ENCODE measurements around the gene NR2F6. TPM values are rescaled to one million over a fixed set of nuclear protein-coding genes. Genes with fewer than 3 reads are reported as not detected.
A peak's percentile ranks its signal among the peaks of the same experiment; 100 is the strongest.
"Not testable (repeated sequence)": the region's sequence is repeated elsewhere in the genome, so short reads cannot be mapped to it uniquely, and the experiment has no call there.

NR2F6 gene
- 50.5 TPM for total RNA-seq
- long read RNA-seq, transcript NR2F6-201 (4 exons, 2,404 nt): major isoform, 258 of 276 reads
- long read RNA-seq, partial matches to known transcripts: 14 of 276 reads
- long read RNA-seq, other reads (novel, unspliced or antisense): 4 of 276 reads

DNA sequence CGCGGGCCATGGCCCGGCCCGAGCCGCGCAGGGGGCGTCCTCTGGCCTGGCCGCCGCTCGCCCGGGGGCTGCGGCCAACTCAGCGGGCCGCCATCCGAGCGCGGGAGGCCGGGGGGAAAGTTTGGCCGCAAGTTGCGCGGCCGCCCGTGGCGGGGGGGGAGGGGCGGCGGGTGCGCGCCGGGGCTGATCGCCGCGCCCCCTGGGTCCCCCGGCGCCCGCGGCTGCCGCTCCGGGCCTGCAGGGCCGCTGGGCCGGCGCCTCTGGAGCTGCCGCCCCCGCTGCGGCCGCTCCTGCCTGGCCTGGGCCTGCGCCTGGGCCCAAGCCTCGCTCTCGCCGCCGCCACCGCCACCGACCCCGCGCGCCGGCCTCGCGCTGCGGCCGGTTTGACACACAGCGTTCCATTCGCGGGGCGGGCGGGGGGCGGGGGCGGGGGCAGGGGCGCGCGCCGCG is at the start of gene NR2F6:
TSS of gene NR2F6 (minus strand) at position 385 of the 450 bp plus-strand sequence. CDS start 699 bp downstream, outside the sequence.
- DNase-seq (ENCODE audit: low spot score): no peak
- intact Hi-C loops (cut with DNase I): loop anchor here (10.0 kb wide), 1 partner anchor 111 kb away; no protein-coding TSS in a partner anchor

DNA sequence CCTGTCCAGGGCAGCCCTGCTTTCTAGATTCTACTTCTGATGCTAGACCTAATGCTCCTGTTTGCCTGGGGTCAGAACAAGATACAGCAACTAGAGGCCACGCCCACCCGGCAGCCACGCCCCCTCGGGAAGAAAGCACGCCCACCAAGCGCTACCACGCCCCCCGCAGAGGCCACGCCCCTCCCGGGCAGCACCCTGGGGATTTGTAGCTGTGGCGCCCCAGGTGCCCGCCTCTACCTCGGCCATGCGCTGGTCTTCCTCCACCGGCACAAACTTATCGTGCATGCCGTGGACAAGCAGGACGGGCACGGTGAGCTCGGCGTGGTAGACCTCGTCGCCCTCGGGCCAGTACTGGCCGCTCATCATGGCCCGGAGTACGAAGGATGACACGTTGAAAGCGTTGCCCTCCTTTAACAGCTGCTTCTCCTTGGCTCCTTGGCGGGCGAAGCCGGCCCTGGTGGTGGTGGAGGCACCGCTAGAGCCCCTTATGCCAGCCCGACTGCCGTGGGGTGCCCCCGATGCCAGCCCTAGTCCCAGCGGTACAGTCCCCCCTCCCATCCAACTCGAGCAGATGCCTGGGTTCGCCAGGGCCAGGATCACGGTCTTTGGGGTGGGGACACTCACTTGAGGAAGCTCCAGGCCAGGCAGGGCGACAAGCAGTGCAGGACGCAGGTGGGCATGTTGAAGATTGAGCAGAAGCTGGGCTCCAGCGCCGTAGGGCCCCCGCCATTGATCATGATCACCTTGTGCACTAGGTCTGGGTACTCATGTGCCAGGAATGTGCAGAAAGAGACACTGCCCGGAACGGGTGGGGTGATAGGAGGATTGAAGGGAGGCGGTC is 48.6 kb upstream of the NR2F6 start:
- intact Hi-C loops (cut with DNase I): no loop called here
- no peak for DNase-seq (ENCODE audit: low spot score)

DNA sequence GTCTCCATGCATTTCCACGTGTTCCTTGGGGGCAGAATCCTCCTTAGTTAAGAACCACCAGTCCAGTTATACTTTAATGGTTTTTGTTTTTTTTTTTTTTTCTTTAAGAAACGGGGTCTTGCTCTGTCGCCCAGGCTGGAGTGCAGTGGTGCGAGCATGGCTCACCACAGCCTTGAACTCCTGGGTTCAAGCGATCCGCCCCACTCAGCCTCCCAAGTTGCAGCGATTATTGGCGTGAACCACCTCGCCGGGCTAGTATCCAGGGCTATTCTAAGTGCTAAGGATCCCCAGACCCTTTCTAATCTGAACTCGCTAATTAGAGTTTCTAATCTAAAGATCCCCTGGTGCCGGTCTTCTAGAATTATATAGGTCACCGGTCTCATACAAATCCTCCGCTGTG is 47.9 kb upstream of the NR2F6 start:
- intact Hi-C loops (cut with DNase I): no loop called here
- DNase-seq (ENCODE audit: low spot score): no peak

DNA sequence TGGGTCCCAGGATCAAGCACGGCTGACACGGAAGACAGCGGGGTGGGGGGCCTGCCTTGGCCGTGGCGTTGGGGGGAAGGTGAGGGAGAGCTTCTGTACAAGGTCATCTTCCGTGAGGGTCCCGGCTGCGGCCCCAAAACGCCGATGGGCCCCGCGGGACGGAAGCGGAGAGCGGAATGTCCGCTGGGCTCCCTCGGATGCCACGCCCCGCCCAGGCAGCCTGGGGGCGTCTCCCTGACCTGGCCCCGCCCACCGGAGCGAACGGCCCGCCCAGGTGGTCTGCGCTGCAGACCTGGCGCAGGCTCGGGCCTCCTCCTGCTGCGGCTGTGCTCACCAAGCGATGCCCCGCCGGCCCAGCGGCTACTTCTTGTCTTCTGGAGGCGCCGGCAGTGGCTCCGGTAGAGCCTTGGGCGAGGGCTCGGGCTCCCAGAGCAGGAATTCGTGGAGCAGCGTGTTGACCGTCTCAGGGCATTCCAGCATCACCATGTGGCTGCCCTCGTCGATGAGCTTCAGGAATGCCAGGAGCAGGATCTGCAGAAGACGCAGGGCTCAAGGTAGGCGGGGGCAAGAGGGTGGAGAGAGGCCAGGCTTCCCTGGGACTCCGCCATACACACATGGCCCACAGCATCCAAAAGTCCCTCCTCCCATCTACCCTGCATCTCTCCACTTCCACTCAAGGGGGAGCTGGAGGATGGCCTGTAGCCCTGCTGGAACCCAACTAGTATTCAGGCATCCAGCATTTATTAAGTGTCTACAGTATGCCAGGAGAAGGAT is 46.8 kb upstream of the NR2F6 start:
- DNase-seq (ENCODE audit: low spot score): peak; percentile 82
- intact Hi-C loops (cut with DNase I): loop anchor here (1.0 kb wide), 1 partner anchor 94 kb away; no protein-coding TSS in a partner anchor

DNA sequence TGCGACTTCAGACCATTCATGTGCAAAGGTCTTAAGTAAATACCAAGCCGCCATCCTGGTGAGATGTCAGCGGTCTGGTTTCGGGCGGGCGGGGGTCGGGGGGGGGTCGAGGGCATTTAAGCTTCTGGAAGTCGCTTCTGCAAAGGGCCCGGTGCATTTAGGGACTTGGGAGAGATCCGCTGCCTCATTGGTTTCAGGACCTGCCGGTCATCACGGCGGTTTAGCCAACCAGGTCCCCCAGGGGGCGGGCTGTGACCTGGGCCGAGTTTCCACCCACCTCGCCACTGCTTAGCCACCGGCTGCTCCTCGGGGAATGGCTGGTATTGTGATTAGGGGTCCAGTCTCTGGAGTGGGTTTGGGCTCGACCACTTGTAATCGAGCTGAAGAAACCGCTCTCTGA is 43.8 kb upstream of the NR2F6 start:
- peak; percentile 88 for DNase-seq (ENCODE audit: low spot score)
- intact Hi-C loops (cut with DNase I): no loop called here

DNA sequence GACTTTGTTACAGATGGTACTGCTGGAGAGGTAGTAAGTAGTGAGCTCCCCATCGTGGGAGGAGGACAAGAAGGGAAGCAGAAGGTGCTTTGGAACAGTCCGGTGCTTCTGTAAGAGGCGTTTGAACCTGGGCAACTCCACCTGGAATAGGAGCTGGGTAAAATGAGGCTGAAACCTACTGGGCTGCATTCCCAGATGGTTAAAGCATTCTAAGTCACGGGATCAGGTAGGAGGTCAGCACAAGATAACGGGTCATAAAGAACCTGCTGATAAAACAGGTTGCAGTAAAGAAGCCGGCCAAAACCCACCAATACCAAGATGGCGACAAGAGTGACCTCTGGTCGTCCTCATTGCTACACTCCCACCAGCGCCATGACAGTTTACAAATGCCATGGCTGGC is 41.0 kb upstream of the NR2F6 start:
- intact Hi-C loops (cut with DNase I): no loop called here
- DNase-seq (ENCODE audit: low spot score): no peak

DNA sequence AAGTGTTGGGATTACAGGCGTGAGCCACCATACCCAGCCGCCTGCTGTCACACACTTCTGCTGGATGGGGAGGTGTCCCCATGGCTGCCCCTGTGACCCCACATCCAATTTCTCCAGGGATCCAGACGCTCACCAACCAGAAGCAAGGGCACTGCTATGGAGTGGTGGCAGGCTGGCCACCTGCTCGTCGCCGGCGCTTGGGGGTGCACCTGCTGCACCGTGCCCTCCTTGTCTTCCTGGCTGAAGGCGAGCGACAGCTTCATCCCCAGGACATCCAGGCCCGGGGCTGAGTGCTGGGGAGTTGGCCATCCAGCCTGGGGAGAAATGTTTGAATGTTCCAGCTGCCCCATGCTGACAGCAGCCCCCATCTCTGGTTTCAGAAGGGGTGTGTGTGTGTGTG is 40.5 kb upstream of the NR2F6 start:
- intact Hi-C loops (cut with DNase I): no loop called here
- DNase-seq (ENCODE audit: low spot score): no peak

DNA sequence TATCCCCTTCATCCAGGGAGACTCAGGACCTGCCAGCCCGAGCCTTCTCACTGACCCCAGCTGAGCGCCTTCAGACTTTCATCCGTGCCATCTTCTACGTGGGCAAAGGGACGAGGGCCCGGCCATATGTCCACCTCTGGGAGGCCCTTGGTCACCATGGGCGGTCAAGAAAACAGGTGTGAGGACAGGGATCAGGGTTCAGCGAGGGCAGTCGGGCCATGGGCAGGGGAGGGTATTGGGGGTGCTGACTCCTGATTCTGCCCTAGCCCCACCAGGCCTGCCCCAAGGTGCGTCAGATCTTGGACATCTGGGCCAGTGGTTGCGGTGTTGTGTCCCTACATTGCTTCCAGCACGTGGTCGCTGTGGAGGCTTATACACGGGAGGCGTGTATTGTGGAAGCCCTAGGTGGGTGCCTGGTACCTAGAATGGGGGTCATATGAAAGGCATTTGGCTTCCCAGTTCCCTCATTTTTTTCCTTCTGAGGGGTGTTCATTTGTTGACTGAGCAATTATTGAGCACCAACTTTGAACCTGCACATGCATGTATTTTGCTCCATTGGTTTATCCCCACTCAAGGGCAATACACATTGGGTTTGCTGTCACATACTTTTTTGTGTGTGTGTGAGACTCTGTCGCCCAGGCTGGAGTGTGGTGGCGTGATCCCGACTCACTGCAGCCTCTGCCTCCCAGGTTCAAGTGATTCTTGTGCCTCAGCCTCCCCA is 39.9 kb upstream of the NR2F6 start:
- intact Hi-C loops (cut with DNase I): no loop called here

DNA sequence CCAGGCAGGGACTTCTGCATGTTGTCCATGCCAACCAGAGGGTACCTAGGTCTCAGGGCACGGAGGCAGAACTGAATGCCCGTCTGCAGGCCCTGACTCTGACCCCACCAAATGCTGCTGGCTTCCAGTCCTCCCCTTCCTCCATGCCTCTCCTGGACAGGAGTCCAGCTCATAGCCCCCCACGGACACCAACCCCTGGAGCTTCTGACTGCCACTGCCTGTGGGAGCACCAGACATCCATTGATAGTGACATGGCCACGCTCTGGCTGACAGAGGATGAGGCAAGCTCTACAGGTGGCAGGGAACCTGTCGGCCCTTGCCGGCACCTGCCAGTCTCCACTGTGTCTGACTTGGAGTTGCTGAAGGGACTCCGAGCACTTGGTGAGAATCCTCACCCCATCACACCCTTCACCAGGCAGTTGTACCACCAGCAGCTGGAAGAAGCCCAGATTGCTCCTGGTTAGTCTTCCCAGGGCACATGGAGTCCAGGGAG is 37.8 kb upstream of the NR2F6 start:
- intact Hi-C loops (cut with DNase I): loop anchor here (2.0 to 5.0 kb wide), 2 partner anchors 217 to 511 kb away; no protein-coding TSS in a partner anchor
- DNase-seq (ENCODE audit: low spot score): no peak

More for the DNA sequence above, 39.9 kb upstream of the NR2F6 start:
- no peak for DNase-seq (ENCODE audit: low spot score)

DNA sequence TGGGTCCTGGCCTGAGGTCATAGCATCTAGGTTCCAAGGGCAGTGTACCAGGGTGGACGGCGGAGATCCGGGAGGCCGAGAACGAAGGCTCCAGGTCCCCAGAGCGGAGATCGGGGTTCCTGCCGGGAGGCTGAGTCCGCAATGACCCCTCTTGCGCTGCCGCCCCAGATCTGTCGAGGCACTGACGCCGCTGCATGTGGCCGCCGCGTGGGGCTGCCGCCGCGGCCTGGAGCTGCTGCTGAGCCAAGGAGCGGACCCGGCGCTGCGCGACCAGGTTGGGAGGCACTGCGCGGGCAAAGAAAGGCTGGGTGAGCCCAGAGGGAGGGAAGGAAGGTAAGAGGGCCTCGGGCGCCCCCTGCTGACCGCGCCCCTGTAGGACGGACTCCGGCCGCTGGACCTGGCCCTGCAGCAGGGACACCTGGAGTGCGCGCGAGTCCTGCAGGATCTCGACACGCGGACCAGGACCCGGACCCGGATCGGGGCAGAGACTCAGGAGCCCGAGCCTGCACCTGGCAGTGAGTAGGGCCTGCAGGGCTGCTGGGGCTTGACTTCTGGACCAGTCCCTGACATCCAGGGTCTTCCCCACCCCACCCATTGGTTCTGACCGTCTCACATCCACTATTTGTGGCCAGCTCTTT is 36.9 kb upstream of the NR2F6 start:
- peak; percentile 93 for DNase-seq (ENCODE audit: low spot score)

DNA sequence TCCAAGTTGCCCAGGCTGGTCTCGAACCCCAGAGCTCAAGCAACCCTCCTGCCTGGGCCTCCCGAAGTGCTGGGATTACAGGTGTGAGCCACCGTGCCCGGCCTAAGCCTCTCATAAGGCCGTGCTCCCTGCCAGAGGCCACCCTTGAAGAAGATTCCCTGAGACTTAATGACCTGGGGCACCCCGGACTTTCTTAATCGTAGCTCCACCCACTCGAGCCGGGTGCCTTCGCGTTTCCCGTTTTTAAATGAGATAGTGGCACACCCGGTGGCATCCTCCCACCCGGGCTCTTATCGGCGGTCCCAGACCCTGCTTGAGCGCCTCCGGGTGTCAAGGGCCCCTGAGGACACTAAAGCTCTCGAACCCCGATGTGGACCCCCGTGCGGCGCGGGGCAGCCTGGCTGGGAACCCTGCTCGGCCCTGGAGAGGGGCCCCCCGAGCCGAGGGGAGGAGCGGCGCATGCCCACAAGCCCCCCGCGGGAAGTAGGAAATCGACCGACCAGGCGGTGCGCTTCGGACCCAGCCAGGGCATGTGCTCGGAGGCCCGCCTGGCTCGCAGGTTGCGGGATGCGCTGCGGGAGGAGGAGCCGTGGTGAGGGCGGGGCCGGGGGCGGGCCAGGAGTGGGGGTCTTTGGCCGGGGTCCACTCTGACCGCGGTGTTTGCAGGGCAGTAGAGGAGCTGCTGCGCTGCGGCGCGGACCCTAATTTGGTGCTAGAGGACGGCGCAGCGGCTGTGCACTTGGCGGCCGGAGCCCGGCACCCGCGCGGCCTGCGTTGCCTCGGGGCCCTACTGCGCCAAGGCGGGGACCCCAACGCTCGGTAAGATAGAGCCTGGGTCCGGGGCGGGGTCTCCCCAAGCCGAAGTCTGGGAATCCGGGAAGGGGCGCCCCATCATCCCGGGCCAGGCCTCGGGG is 35.9 kb upstream of the NR2F6 start, which contains the start of gene ANKLE1:
TSS of gene ANKLE1 (plus strand) at position 511 of the 914 bp plus-strand sequence. CDS start at position 531, 20 bp downstream.
- DNase-seq (ENCODE audit: low spot score): peak; percentile 82
- intact Hi-C loops (cut with DNase I): loop anchor here (1.0 to 5.0 kb wide), 3 partner anchors 76 to 509 kb away; no protein-coding TSS in a partner anchor

More for the DNA sequence above, 36.9 kb upstream of the NR2F6 start:
- intact Hi-C loops (cut with DNase I): loop anchor here (1.0 to 5.0 kb wide), 3 partner anchors 77 to 510 kb away; no protein-coding TSS in a partner anchor

DNA sequence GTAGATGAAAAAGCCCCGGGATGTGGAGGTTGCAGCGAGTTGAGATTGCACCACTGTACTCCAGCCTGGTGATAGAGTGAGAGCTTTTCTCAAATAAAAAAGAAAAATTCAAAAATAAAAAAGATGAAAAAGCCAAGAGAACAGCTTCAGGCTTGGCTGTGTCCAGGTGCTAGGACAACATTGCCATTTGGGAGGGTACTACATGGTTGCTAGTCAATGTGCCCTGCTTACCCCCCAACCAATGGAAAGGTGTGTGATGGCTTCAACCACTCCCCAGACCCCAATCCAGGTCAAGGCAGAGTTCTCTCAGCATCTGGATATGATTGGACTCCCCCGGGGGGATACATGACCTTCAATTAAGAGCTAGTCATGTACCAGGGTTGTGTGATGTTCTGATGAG is 33.7 kb upstream of the NR2F6 start:
- intact Hi-C loops (cut with DNase I): no loop called here
- no peak for DNase-seq (ENCODE audit: low spot score)

DNA sequence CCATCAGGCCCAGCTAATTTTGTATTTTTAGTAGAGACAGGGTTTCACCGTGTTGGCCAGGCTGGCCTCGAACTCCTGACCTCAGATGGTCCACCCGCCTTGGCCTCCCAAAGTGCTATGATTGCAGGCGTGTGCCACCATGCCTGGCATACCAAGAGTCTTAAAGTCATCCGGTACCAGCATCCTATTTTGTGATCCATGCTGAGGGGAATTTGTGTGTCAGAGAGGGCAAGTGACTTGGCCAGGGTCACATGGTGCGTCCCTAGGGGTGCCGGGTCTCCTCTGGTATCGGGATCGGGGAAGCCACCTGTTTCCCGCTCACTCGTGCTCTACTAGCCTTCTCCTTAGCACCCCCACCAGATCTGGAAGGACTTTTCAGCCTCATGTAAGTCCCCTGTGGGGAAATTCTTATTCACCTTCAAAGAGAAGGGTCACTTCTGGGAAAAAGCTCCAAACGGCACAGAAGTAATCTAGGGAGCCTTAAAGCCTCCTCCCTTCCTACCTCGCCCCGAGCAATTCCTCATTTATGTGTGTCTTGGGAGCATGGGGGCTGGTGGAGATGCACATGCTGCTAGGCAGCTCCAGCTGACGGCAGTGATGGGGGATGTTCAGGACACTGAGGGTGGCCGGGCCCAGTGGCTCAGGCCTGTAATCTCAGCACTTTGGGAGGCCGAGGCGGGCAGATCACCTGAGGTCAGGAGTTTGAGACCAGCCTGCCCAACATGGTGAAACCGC is 29.9 kb upstream of the NR2F6 start:
- no peak for DNase-seq (ENCODE audit: low spot score)
- intact Hi-C loops (cut with DNase I): no loop called here

DNA sequence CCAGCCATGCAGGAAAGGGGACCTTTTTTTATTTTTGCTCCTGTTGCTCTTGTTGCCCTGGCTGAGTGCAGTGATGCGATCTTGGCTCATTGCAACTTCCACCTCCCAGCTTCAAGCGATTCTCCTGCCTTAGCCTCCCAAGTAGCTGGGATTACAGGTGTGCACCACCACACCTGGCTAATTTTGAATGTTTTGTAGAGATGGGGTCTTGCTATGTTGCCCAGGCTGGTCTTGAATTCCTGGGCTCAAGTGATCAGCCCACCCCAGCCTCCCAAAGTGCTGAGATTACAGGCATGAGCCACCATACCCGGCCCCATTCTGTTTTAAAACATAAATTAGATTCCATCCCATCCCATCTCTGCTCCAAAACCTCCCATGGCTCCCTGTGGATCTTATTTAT is 29.2 kb upstream of the NR2F6 start:
- intact Hi-C loops (cut with DNase I): not testable (repeated sequence)

DNA sequence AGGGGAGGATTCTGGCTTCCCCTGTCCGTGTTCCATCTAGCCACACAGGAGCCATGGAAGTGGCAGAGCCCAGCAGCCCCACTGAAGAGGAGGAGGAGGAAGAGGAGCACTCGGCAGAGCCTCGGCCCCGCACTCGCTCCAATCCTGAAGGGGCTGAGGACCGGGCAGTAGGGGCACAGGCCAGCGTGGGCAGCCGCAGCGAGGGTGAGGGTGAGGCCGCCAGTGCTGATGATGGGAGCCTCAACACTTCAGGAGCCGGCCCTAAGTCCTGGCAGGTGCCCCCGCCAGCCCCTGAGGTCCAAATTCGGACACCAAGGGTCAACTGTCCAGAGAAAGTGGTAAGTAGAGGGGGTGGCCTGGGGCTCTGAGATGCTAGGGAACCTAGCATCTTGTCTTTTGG is 23.0 kb upstream of the NR2F6 start:
- intact Hi-C loops (cut with DNase I): no loop called here
- no peak for DNase-seq (ENCODE audit: low spot score)

More for the DNA sequence above, 29.2 kb upstream of the NR2F6 start:
- DNase-seq (ENCODE audit: low spot score): not testable (repeated sequence)

DNA sequence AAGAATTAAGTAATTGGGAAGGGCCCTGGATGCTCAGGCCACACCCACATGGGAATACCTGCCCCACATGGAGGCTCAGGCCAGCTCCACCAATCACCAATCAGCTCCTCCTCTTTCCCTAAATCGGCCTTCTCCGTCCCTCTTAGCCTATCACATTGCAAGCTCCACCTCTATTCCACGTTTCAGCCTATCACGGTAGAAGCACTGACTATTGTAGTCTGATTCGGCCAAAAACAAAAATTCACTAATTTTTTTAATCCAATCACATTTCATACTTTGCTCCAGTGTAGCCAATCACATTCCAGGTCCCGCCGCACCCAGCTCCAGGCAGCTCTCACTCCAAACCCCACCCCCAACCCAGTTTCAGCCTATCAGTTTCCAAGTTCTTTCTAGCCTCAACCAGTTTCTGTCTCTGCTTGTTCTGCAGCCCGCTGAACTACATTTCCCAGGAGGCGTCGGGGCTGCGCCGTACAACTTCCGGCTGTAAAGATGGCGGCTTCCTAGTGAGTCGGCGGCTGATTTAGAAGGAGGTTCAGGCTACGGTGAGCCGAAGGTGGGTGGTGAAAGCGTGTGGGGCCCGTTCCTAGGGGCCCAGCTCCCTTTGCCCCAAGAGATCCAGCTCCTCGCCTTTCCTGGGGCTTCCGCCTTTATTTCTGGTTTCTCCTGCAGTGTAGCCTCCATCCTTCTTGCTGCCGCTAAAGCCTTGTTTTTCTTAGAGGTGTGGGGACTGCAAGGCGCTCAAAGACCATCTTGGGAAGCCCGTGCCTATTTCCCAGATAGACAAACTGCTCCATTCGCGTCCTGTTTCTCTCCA is 21.5 kb upstream of the NR2F6 start, which contains the start of gene BABAM1:
TSS of gene BABAM1 (plus strand) at position 469 of the 814 bp plus-strand sequence. CDS start 1,364 bp downstream, outside the sequence.
- intact Hi-C loops (cut with DNase I): loop anchor here (2.0 kb wide), 1 partner anchor 52 kb away; the partner anchor contains the start of gene USE1
- DNase-seq (ENCODE audit: low spot score): peak; percentile 97

Data from cardiac septum (tissue), 1 donor.